ENCODE results near the gene LARP6.

- TF ChIP-seq, protein P1, sequence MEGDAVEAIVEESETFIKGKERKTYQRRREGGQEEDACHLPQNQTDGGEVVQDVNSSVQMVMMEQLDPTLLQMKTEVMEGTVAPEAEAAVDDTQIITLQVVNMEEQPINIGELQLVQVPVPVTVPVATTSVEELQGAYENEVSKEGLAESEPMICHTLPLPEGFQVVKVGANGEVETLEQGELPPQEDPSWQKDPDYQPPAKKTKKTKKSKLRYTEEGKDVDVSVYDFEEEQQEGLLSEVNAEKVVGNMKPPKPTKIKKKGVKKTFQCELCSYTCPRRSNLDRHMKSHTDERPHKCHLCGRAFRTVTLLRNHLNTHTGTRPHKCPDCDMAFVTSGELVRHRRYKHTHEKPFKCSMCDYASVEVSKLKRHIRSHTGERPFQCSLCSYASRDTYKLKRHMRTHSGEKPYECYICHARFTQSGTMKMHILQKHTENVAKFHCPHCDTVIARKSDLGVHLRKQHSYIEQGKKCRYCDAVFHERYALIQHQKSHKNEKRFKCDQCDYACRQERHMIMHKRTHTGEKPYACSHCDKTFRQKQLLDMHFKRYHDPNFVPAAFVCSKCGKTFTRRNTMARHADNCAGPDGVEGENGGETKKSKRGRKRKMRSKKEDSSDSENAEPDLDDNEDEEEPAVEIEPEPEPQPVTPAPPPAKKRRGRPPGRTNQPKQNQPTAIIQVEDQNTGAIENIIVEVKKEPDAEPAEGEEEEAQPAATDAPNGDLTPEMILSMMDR (optimal IDR thresholded peaks at IDR 0.05 in 1 of 3, IDR thresholded peaks at IDR 0.05 in 1 of 3, conservative IDR thresholded peaks at IDR 0.05 in 1 of 3; ENCODE audit: extremely low read depth in 1 of 3, insufficient read depth in 2 of 3, low read length in 3 of 3), result no peak
- TF ChIP-seq EZH2 (IDR thresholded peaks at IDR 0.05; ENCODE audit: low read length), result no peak
Observed at GRCh38 chr15:70815604-70816003, 38.4 kb downstream of the LARP6 start.

Data from keratinocyte (primary cell).